ENCODE results near the gene MAP3K6. TPM values are rescaled to one million over a fixed set of nuclear protein-coding genes. Genes with fewer than 3 reads are reported as not detected.
"Not testable (repeated sequence)": the region's sequence is repeated elsewhere in the genome, so short reads cannot be mapped to it uniquely, and the experiment has no call there.

Gene MAP3K6
- total RNA-seq, 1 donor from 2014 or later, result 12.1 TPM

GRCh38 chr1:27388337-27389005, 21.7 kb upstream of the MAP3K6 start:
- Histone ChIP-seq H3K27me3 (ENCODE audit: control insufficient read depth, insufficient read depth, low read length) (no peaks in the 10 kb centered on the region), H3K36me3 (ENCODE audit: control insufficient read depth, insufficient read depth, low read length) (no peaks in the 10 kb centered on the region), H3K4me3 (ENCODE audit: low read depth, low read length) (no peak overlapping the region)
- peak; percentile 57 for DNase-seq (ENCODE audit: low read depth)
- peak; percentile 70 for FAIRE-seq
- peak; percentile 91 for TF ChIP-seq CTCF (IDR thresholded peaks at IDR 0.05; ENCODE audit: insufficient read depth, low read length, severe bottlenecking)

GRCh38 chr1:27384797-27385196, 18.0 kb upstream of the MAP3K6 start:
- H3K36me3 ChIP-seq (ENCODE audit: control insufficient read depth, insufficient read depth, low read length); DNase-seq (ENCODE audit: low read depth); H3K4me3 ChIP-seq (ENCODE audit: low read depth, low read length); H3K27me3 ChIP-seq (ENCODE audit: control insufficient read depth, insufficient read depth, low read length); FAIRE-seq: not testable (repeated sequence)

- H3K36me3 ChIP-seq (ENCODE audit: control insufficient read depth, insufficient read depth, low read length), result no peaks in the 10 kb centered on the region
- no peaks in the 10 kb centered on the region for H3K27me3 ChIP-seq (ENCODE audit: control insufficient read depth, insufficient read depth, low read length)
- no peak for DNase-seq (ENCODE audit: low read depth)
- FAIRE-seq, result no peak
- TF ChIP-seq CTCF (IDR thresholded peaks at IDR 0.05; ENCODE audit: insufficient read depth, low read length, severe bottlenecking), result no peak
- no peak overlapping the region for H3K4me3 ChIP-seq (ENCODE audit: low read depth, low read length)
These were observed 16.9 kb upstream of the MAP3K6 start for GRCh38 chr1:27383661-27384060.

GRCh38 chr1:27383039-27383605, 16.4 kb upstream of the MAP3K6 start, which contains the start of gene CD164L2:
CD164L2 (minus strand) TSS chr1:27383333; CDS start chr1:27383239, 94 bp downstream.
- no peak for TF ChIP-seq CTCF (IDR thresholded peaks at IDR 0.05; ENCODE audit: insufficient read depth, low read length, severe bottlenecking)
- Histone ChIP-seq H3K36me3 (ENCODE audit: control insufficient read depth, insufficient read depth, low read length) (no peaks in the 10 kb centered on the region), H3K4me3 (ENCODE audit: low read depth, low read length) (peak within 1 kb of the TSS; percentile 42), H3K27me3 (ENCODE audit: control insufficient read depth, insufficient read depth, low read length) (no peaks in the 10 kb centered on the region)
- DNase-seq (ENCODE audit: low read depth) (no peak), FAIRE-seq (no peak)

- no peak overlapping the region for H3K4me3 ChIP-seq (ENCODE audit: low read depth, low read length)
- FAIRE-seq (no peak), DNase-seq (ENCODE audit: low read depth) (no peak)
- TF ChIP-seq CTCF (IDR thresholded peaks at IDR 0.05; ENCODE audit: insufficient read depth, low read length, severe bottlenecking), result no peak
- no peaks in the 10 kb centered on the region for H3K36me3 ChIP-seq (ENCODE audit: control insufficient read depth, insufficient read depth, low read length)
- no peaks in the 10 kb centered on the region for H3K27me3 ChIP-seq (ENCODE audit: control insufficient read depth, insufficient read depth, low read length)
These were observed 15.4 kb upstream of the MAP3K6 start for GRCh38 chr1:27381969-27382762.

Measured in bronchial epithelial cell (primary cell).